SK-MEL-5 (cell line): ENCODE results near the gene OR2AT4. TPM values are rescaled to one million over a fixed set of nuclear protein-coding genes. Genes with fewer than 3 reads are reported as not detected.
"Not testable (repeated sequence)": the region's sequence is repeated elsewhere in the genome, so short reads cannot be mapped to it uniquely, and the experiment has no call there.

Experiments
- DNase-seq: peaks from one replicate; pipeline ENCODE4 v3.0.0-alpha.2; 2016; ENCODE audit warnings: low read depth, low spot score
- in situ Hi-C: cut with HindIII; loops from 2 replicates; pipeline ENCODE4 v1.10.0; 2016; ENCODE audit warnings: low sequenced_read_pairs, high pct_unique_total_duplicates, low pct_unique_long_range_greater_than_20kb
- total RNA-seq: library from RNA; depleted of rRNA; stranded (reverse); fragments of >200 nt; shearing (Covaris generic); gene quantifications from 2 replicates; pipeline ENCODE4 v1.2.3, GENCODE V29; 2014

Gene OR2AT4
- total RNA-seq, 1 experiment from 2014 or later, result 0.05 TPM

- in situ Hi-C loops, result loop anchor here (25.0 kb wide), 1 partner anchor 105 kb away; no protein-coding TSS in a partner anchor
- DNase-seq, result no peak
These were observed 10.5 kb upstream of the OR2AT4 start for GRCh38 chr11:75107187-75107586.

GRCh38 chr11:75105967-75106681 is 9.4 kb upstream of the OR2AT4 start:
- in situ Hi-C loops, result loop anchor here (25.0 kb wide), 1 partner anchor 106 kb away; no protein-coding TSS in a partner anchor
- DNase-seq, result not testable (repeated sequence)

- peak; percentile 60 for DNase-seq
- in situ Hi-C loops, result loop anchor here (25.0 kb wide), 1 partner anchor 107 kb away; no protein-coding TSS in a partner anchor
These were observed 8.8 kb upstream of the OR2AT4 start for GRCh38 chr11:75105462-75105925.

- in situ Hi-C loops, result loop anchor here (25.0 kb wide), 1 partner anchor 109 kb away; no protein-coding TSS in a partner anchor
- no peak for DNase-seq
These were observed 6.8 kb upstream of the OR2AT4 start for GRCh38 chr11:75103380-75104026.

- in situ Hi-C loops, result loop anchor here (25.0 kb wide), 1 partner anchor 111 kb away; no protein-coding TSS in a partner anchor
- no peak for DNase-seq
These were observed 4.9 kb upstream of the OR2AT4 start for GRCh38 chr11:75101424-75102128.

- DNase-seq, result no peak
- in situ Hi-C loops, result loop anchor here (25.0 kb wide), 1 partner anchor 112 kb away; no protein-coding TSS in a partner anchor
These were observed 3.6 kb upstream of the OR2AT4 start for GRCh38 chr11:75100314-75100713.

- in situ Hi-C loops, result loop anchor here (25.0 kb wide), 1 partner anchor 113 kb away; no protein-coding TSS in a partner anchor
These were observed 3.0 kb upstream of the OR2AT4 start for GRCh38 chr11:75099635-75100034.

GRCh38 chr11:75098835-75099439 is 2.3 kb upstream of the OR2AT4 start:
- in situ Hi-C loops, DNase-seq: not testable (repeated sequence)

More at GRCh38 chr11:75099635-75100034, 3.0 kb upstream of the OR2AT4 start:
- no peak for DNase-seq

- DNase-seq, in situ Hi-C loops: not testable (repeated sequence)
These were observed 1.5 kb upstream of the OR2AT4 start for GRCh38 chr11:75098181-75098580.

GRCh38 chr11:75097173-75097557 is 489 bp upstream of the OR2AT4 start:
- in situ Hi-C loops, result no loop called here

GRCh38 chr11:75094382-75094781 is 2.3 kb downstream of the OR2AT4 start:
- in situ Hi-C loops, DNase-seq: not testable (repeated sequence)

More at GRCh38 chr11:75097173-75097557, 489 bp upstream of the OR2AT4 start:
- DNase-seq, result no peak

- DNase-seq, result no peak
- in situ Hi-C loops, result no loop called here
These were observed 6.0 kb downstream of the OR2AT4 start for GRCh38 chr11:75090671-75091177.

GRCh38 chr11:75087319-75088305 is 9.1 kb downstream of the OR2AT4 start:
- DNase-seq, result no peak
- in situ Hi-C loops, result no loop called here

- no peak for DNase-seq
- in situ Hi-C loops, result no loop called here
These were observed 11.8 kb downstream of the OR2AT4 start for GRCh38 chr11:75084883-75085282.

GRCh38 chr11:75083217-75083605 is 13.5 kb downstream of the OR2AT4 start:
- in situ Hi-C loops, result no loop called here
- no peak for DNase-seq

- in situ Hi-C loops, result no loop called here
- DNase-seq, result no peak
These were observed 14.0 kb downstream of the OR2AT4 start for GRCh38 chr11:75082601-75083216.
